HEK293 (cell line): ENCODE data around the gene ASCC1.

Source experiments
- ATF2 ChIP-seq: fragments of 450-650 bp; formaldehyde crosslinking; IDR thresholded peaks from 2 replicates; pipeline ENCODE4 v1.5.1; 2016; ENCODE audit warnings: missing biosample characterization, missing genetic modification characterization, low read depth
- CTCF ChIP-seq: fragments of 450-650 bp; formaldehyde crosslinking; IDR thresholded peaks from 2 replicates; pipeline ENCODE4 v1.5.1; 2016; ENCODE audit warnings: missing biosample characterization, missing genetic modification characterization
- RBAK ChIP-seq: fragments of 450-650 bp; formaldehyde crosslinking; IDR thresholded peaks from 2 replicates; pipeline ENCODE4 v1.5.1; 2016; ENCODE audit warnings: missing biosample characterization, missing genetic modification characterization
- REST ChIP-seq: fragments of 450-650 bp; formaldehyde crosslinking; IDR thresholded peaks from 2 replicates; pipeline ENCODE4 v1.5.1; 2016; ENCODE audit warnings: missing biosample characterization, missing genetic modification characterization
- SALL2 ChIP-seq: fragments of 450-650 bp; formaldehyde crosslinking; IDR thresholded peaks from 2 replicates; pipeline ENCODE4 v1.5.0; 2017; ENCODE audit warnings: missing biosample characterization, mild to moderate bottlenecking, missing genetic modification characterization, borderline replicate concordance
- TCF7L2 ChIP-seq: IDR thresholded peaks from 2 replicates; pipeline ENCODE4 v1.6.1; 2011; ENCODE audit warnings: low read depth, mild to moderate bottlenecking, inconsistent platforms, low read length, moderate library complexity, borderline replicate concordance
- ZBTB11 ChIP-seq: fragments of 450-650 bp; formaldehyde crosslinking; conservative IDR thresholded peaks from 2 replicates; pipeline ENCODE4 v1.5.1; 2016; ENCODE audit warnings: low read depth, missing biosample characterization, missing genetic modification characterization
- ZBTB21 ChIP-seq: fragments of 450-650 bp; formaldehyde crosslinking; IDR thresholded peaks from 2 replicates; pipeline ENCODE4 v1.5.1; 2017; ENCODE audit warnings: missing biosample characterization, missing genetic modification characterization
- ZBTB26 ChIP-seq: fragments of 450-650 bp; formaldehyde crosslinking; optimal IDR thresholded peaks from 2 replicates; pipeline ENCODE3; 2016; ENCODE audit warnings: missing biosample characterization, mild to moderate bottlenecking, missing genetic modification characterization
- ZNF37A ChIP-seq: fragments of 450-650 bp; IDR thresholded peaks from 2 replicates; pipeline ENCODE4 v1.5.1; 2018; ENCODE audit warnings: missing biosample characterization, missing genetic modification characterization
- ZNF426 ChIP-seq: fragments of 450-650 bp; formaldehyde crosslinking; IDR thresholded peaks from 2 replicates; pipeline ENCODE4 v1.5.1; 2017; ENCODE audit warnings: missing biosample characterization, missing genetic modification characterization, mild to moderate bottlenecking, inconsistent platforms, moderate library complexity
- ZNF830 ChIP-seq: fragments of 450-650 bp; IDR thresholded peaks from 2 replicates; pipeline ENCODE4 v1.5.0; 2018; ENCODE audit warnings: missing biosample characterization, missing genetic modification characterization, low read depth, mild to moderate bottlenecking, moderate library complexity
- ZSCAN18 ChIP-seq: fragments of 450-650 bp; formaldehyde crosslinking; IDR thresholded peaks from 2 replicates; pipeline ENCODE4 v1.5.1; 2016; ENCODE audit warnings: missing biosample characterization, missing genetic modification characterization

GRCh38 chr10:72050873-72051272 is 165.2 kb downstream of the ASCC1 start:
- TF ChIP-seq ZNF37A (tag by site-specific recombination) (no peak), CTCF (tag by site-specific recombination) (no peak), ATF2 (tag by site-specific recombination) (no peak), ZNF830 (tag by site-specific recombination) (no peak), TCF7L2 (no peak), ZBTB11 (no peak), ZNF426 (tag by site-specific recombination) (no peak), ZBTB21 (no peak), REST (tag by site-specific recombination) (no peak), ZBTB26 (tag by site-specific recombination) (no peak), RBAK (tag by site-specific recombination) (no peak), SALL2 (tag by site-specific recombination) (no peak), ZSCAN18 (no peak)
